ENCODE measurements around the gene CPNE8.

- TF ChIP-seq POLR2A (IDR thresholded peaks at IDR 0.05) (no peak), CTCF (IDR thresholded peaks at IDR 0.05) (no peak)
Observed at GRCh38 chr12:38892976-38893375, 12.4 kb downstream of the CPNE8 start.

Data from body of pancreas (tissue), 4 donors.